ENCODE results near the gene SLC6A9.

SLC6A9 gene

GRCh38 chr1:43983253-43983899, 47.9 kb downstream of the SLC6A9 start:
- no peak for DNase-seq (ENCODE audit: low read depth in 2 of 2)

GRCh38 chr1:43982808-43983207, 48.5 kb downstream of the SLC6A9 start:
- no peak for DNase-seq (ENCODE audit: low read depth in 2 of 2)

GRCh38 chr1:43982241-43982640, 49.0 kb downstream of the SLC6A9 start:
- no peak for DNase-seq (ENCODE audit: low read depth in 2 of 2)

- DNase-seq (ENCODE audit: low read depth in 2 of 2): no peak
Observed at GRCh38 chr1:43981636-43982035, 49.6 kb downstream of the SLC6A9 start.

GRCh38 chr1:43981135-43981491, 50.1 kb downstream of the SLC6A9 start:
- no peak for DNase-seq (ENCODE audit: low read depth in 2 of 2)

- DNase-seq (ENCODE audit: low read depth in 2 of 2): no peak
Observed at GRCh38 chr1:43980255-43981134, 50.8 kb downstream of the SLC6A9 start.

GRCh38 chr1:43979528-43980254, 51.6 kb downstream of the SLC6A9 start:
- DNase-seq (ENCODE audit: low read depth in 2 of 2): no peak

GRCh38 chr1:43979261-43979527, 52.1 kb downstream of the SLC6A9 start:
- no peak for DNase-seq (ENCODE audit: low read depth in 2 of 2)

- no peak for DNase-seq (ENCODE audit: low read depth in 2 of 2)
Observed at GRCh38 chr1:43978551-43979260, 52.6 kb downstream of the SLC6A9 start, which contains the start of gene B4GALT2. Gene B4GALT2 (plus strand): TSS chr1:43979210. CDS start chr1:43981161, 1,951 bp downstream.

- DNase-seq (ENCODE audit: low read depth in 2 of 2): no peak
Observed at GRCh38 chr1:43978264-43978550, 53.1 kb downstream of the SLC6A9 start.

GRCh38 chr1:43977376-43978263, 53.6 kb downstream of the SLC6A9 start:
- DNase-seq (ENCODE audit: low read depth in 2 of 2): no peak

GRCh38 chr1:43976890-43977289, 54.4 kb downstream of the SLC6A9 start:
- DNase-seq (ENCODE audit: low read depth in 2 of 2): no peak

GRCh38 chr1:43976045-43976444, 55.2 kb downstream of the SLC6A9 start:
- DNase-seq (ENCODE audit: low read depth in 2 of 2): no peak

GRCh38 chr1:43975249-43975961, 55.9 kb downstream of the SLC6A9 start:
- DNase-seq (ENCODE audit: low read depth in 2 of 2): no peak

GRCh38 chr1:43974443-43975248, 56.6 kb downstream of the SLC6A9 start, which contains the start of gene ATP6V0B:
Gene ATP6V0B (plus strand): TSS chr1:43974960. CDS start chr1:43975041, 81 bp downstream.
- DNase-seq (ENCODE audit: low read depth in 2 of 2): peak; percentile 79 to 80

- no peak for DNase-seq (ENCODE audit: low read depth in 2 of 2)
Observed at GRCh38 chr1:43973981-43974442, 57.2 kb downstream of the SLC6A9 start.

GRCh38 chr1:43971336-43971980, 59.8 kb downstream of the SLC6A9 start:
- no peak for DNase-seq (ENCODE audit: low read depth in 2 of 2)

- no peak for DNase-seq (ENCODE audit: low read depth in 2 of 2)
Observed at GRCh38 chr1:43970911-43971310, 60.4 kb downstream of the SLC6A9 start.

- no peak for DNase-seq (ENCODE audit: low read depth in 2 of 2)
Observed at GRCh38 chr1:43970502-43970901, 60.8 kb downstream of the SLC6A9 start.
